B cell (primary cell): ENCODE results near the gene KIF13A. TPM values are rescaled to one million over a fixed set of nuclear protein-coding genes. Genes with fewer than 3 reads are reported as not detected.

Experiments used
- ATAC-seq: fragments of 200-7000 bp; cut with Tn5 transposase; one replicate; pipeline ENCODE4 v1.10.0; 2021; ENCODE audit warnings: low read depth, mild to moderate bottlenecking, moderate number of reproducible peaks, moderate library complexity
- CTCF ChIA-PET: fragments of 350-600 bp; sonication (Branson Sonifier 250); formaldehyde crosslinking; loops from one replicate; lab custom pipeline; 2021; ENCODE audit warnings: antibody characterized with exemption, inconsistent platforms; lab: Charles Lee
- POLR2A ChIA-PET: fragments of 350-600 bp; sonication (Branson Sonifier 250); formaldehyde crosslinking; loops from one replicate; lab custom pipeline; 2021; ENCODE audit warnings: antibody characterized with exemption; lab: Charles Lee
- DNase-seq: peaks from one replicate; pipeline ENCODE4 v3.0.0; 2013
- H2AFZ ChIP-seq: 2 replicates; pipeline ENCODE4 v1.6.1; 2012; ENCODE audit warnings: mild to moderate bottlenecking, low read depth, low read length; ENCODE audit not compliant: insufficient read depth, poor library complexity, severe bottlenecking
- H3K27ac ChIP-seq, 2 donors: 1 replicate in 1 of 2; 2 replicates in 1 of 2; pipeline ENCODE4 v1.5.1; 2012 to 2013; ENCODE audit warnings: low read length in 2 of 2, mild to moderate bottlenecking in 2 of 2, moderate library complexity in 1 of 2
- H3K27me3 ChIP-seq, 4 experiments: fragments of 200-600 bp in 1 of 4; sonication (generic) in 1 of 4; replicated peaks in 1 of 4; 1 replicate in 2 of 4; 2 replicates in 2 of 4; pipeline versions ENCODE4 v1.6.1 to v1.7.0; 2013 to 2016; ENCODE audit warnings: low read length in 3 of 4, mild to moderate bottlenecking in 2 of 4, mixed read lengths in 1 of 4, moderate library complexity in 1 of 4; ENCODE audit not compliant: insufficient read depth in 4 of 4, control insufficient read depth in 3 of 4; ENCODE audit errors: control extremely low read depth in 1 of 4
- H3K36me3 ChIP-seq, 2 experiments: replicated peaks in 1 of 2; 1 replicate in 1 of 2; 2 replicates in 1 of 2; pipeline versions ENCODE4 v1.6.1 to v1.7.1; 2013; ENCODE audit warnings: low read length in 1 of 2; ENCODE audit not compliant: insufficient read depth in 2 of 2, control insufficient read depth in 1 of 2; ENCODE audit errors: control extremely low read depth in 1 of 2, extremely low read depth in 1 of 2
- H3K4me1 ChIP-seq, 2 donors: fragments of 200-600 bp in 1 of 2; sonication (generic) in 1 of 2; 1 replicate in 1 of 2; 2 replicates in 1 of 2; pipeline versions ENCODE4 v1.5.1 to v1.6.1; 2013 to 2017; ENCODE audit warnings: low read length in 2 of 2; ENCODE audit not compliant: control insufficient read depth in 2 of 2, insufficient read depth in 2 of 2
- H3K4me2 ChIP-seq: replicated peaks from 2 replicates; pipeline ENCODE3; 2012; ENCODE audit warnings: mild to moderate bottlenecking, low read depth, low read length; ENCODE audit not compliant: poor library complexity, severe bottlenecking
- H3K4me3 ChIP-seq, 5 experiments: fragments of 200-600 bp in 1 of 5; sonication (generic) in 1 of 5; 1 replicate in 3 of 5; 2 replicates in 2 of 5; pipeline versions ENCODE4 v1.5.1 to v1.7.0; 2011 to 2016; ENCODE audit warnings: low read length in 4 of 5, mild to moderate bottlenecking in 4 of 5, low read depth in 2 of 5, control low read depth in 1 of 5, moderate library complexity in 1 of 5; ENCODE audit not compliant: insufficient read depth in 1 of 5; ENCODE audit errors: control extremely low read depth in 1 of 5, extremely low read depth in 1 of 5
- H3K79me2 ChIP-seq: fragments of 200-600 bp; sonication (generic); one replicate; pipeline ENCODE4 v1.6.0; 2016; ENCODE audit warnings: low read length; ENCODE audit not compliant: control insufficient read depth, insufficient read depth
- H3K9ac ChIP-seq: fragments of 200-600 bp; sonication (generic); 2 replicates; pipeline ENCODE4 v1.6.1; 2017; ENCODE audit warnings: mild to moderate bottlenecking, low read length, moderate library complexity
- H3K9me3 ChIP-seq, 3 donors: one replicate each; pipeline versions ENCODE4 v1.6.1 to v1.7.1; 2013; ENCODE audit warnings: low read length in 2 of 3; ENCODE audit not compliant: control insufficient read depth in 2 of 3, insufficient read depth in 1 of 3; ENCODE audit errors: control extremely low read depth in 1 of 3
- H4K20me1 ChIP-seq: 2 replicates; pipeline ENCODE4 v1.6.0; 2012; ENCODE audit warnings: mild to moderate bottlenecking, low read length; ENCODE audit not compliant: insufficient read depth, control insufficient read depth, poor library complexity, severe bottlenecking
- H3K27ac Mint-ChIP-seq: one replicate; pipeline ENCODE4 v1.8.0; 2021; ENCODE audit warnings: mixed read lengths
- H3K27me3 Mint-ChIP-seq: one replicate; pipeline ENCODE4 v1.8.0; 2021; ENCODE audit warnings: mixed read lengths
- H3K4me1 Mint-ChIP-seq: one replicate; pipeline ENCODE4 v1.8.0; 2021; ENCODE audit warnings: mixed read lengths
- H3K4me3 Mint-ChIP-seq: one replicate; pipeline ENCODE4 v1.8.0; 2021; ENCODE audit warnings: mixed read lengths
- H3K9me3 Mint-ChIP-seq: one replicate; pipeline ENCODE4 v1.8.0; 2022; ENCODE audit warnings: mixed read lengths; ENCODE audit not compliant: insufficient read depth
- CTCF ChIP-seq: fragments of 200-600 bp; IDR thresholded peaks from one replicate; pipeline ENCODE4 v1.8.0; 2022; ENCODE audit warnings: antibody characterized with exemption, mild to moderate bottlenecking
- EZH2 ChIP-seq: IDR thresholded peaks from 2 replicates; pipeline ENCODE4 v1.6.1; 2012; ENCODE audit warnings: borderline replicate concordance, low read depth, mild to moderate bottlenecking, moderate library complexity, low read length; ENCODE audit not compliant: insufficient read depth, poor library complexity, severe bottlenecking
- WGBS: methylation state at CpG from one replicate; pipeline ENCODE4 v1.1.5; 2013; ENCODE audit warnings: missing lambda C conversion rate; ENCODE audit not compliant: insufficient coverage; 5-methylcytosine and 5-hydroxymethylcytosine counted together
- intact Hi-C: fragments of 100-400 bp; cut with micrococcal nuclease; formaldehyde crosslinking; loops from one replicate; pipeline ENCODE4 v1.10.0; 2022
- polyA plus RNA-seq: library from polyadenylated mRNA; depleted of rRNA; stranded (reverse); fragments of >200 nt; gene quantifications from 2 replicates; pipeline ENCODE4 v1.2.3, GENCODE V29; 2012
- total RNA-seq, 2 donors: library from RNA; stranded (reverse); fragments of 120-200 nt in 1 of 2; gene quantifications; 1 replicate in 1 of 2; 2 replicates in 1 of 2; pipeline versions ENCODE4 v1.2.3 to v1.2.4, GENCODE V29; 2013 to 2022

The KIF13A gene
- total and polyA plus RNA-seq, 2 donors (not counting 1 experiment from before 2014, with no cell fraction given), result 2.1 to 23.4 TPM

- Histone ChIP-seq H3K27me3 (no peaks in the 10 kb centered on the region), H3K4me2 (no peak overlapping the region), H3K36me3 (no peaks in the 10 kb centered on the region), H3K4me3 (no peak overlapping the region), H3K27ac (no peak overlapping the region), H3K79me2 (no peaks in the 10 kb centered on the region), H3K9me3 (no peaks in the 10 kb centered on the region), H4K20me1 (no peaks in the 10 kb centered on the region), H2AFZ (no peak overlapping the region), H3K4me1 (peaks cover 32 to 38% of the 10 kb centered on the region in 2 donors), H3K9ac (no peak overlapping the region)
- Mint-ChIP-seq H3K4me1 (peaks cover 36% of the 10 kb centered on the region), H3K27me3 (no peaks in the 10 kb centered on the region), H3K9me3 (no peaks in the 10 kb centered on the region), H3K4me3 (no peak overlapping the region), H3K27ac (no peak overlapping the region)
- ChIA-PET CTCF (interaction anchor here (1.2 kb wide), 1 partner anchor 20 kb away, joined by 4 read pairs; no protein-coding TSS in a partner anchor), POLR2A (no interaction called here)
- TF ChIP-seq CTCF (no peak), EZH2 (no peak)
- ATAC-seq, result no peak
- DNase-seq, result no peak
- intact Hi-C loops, result no loop called here
- 100% methylated on average over 1 of the region's 1 CpG for WGBS
Measured at GRCh38 chr6:17886891-17887290, 100.5 kb downstream of the KIF13A start.

DNA sequence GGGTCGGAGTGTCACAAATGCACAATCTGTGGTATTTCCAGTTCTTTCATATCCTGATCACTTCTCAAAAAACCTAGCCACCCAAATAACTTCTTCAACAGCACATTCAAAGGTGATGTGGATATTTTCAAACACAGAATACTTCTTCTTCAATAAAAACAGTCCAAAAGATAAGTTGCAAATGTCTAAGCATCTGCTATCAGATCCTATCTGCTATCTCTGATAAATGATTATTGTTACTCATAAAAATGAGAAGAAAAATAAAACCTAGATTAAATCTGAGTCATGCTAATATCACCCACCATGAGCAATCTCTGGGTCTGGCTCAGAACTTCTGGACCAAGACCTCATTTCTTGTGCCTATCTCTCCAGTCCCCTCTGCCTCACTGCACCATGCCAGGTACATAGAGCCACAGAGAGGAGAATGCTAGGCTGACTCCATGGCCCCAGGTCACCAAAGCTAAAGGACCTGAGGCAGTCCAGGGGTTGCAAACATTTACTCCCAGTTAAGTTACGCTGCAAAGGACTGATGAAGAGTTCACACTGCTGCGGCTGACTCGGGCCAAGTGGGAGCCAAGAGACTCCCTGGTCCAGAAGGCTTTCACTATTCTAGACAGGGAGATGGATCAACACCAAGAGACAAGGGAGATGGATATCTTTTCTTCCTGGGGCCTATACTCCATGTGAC, 101.4 kb downstream of the KIF13A start:
- H3K4me1 ChIP-seq, result peaks cover 32 to 38% of the 10 kb centered on the region in 2 donors
- no peak overlapping the region for H3K4me3 ChIP-seq
- no peak overlapping the region for H3K4me2 ChIP-seq
- DNase-seq, result no peak
- H4K20me1 ChIP-seq, result no peaks in the 10 kb centered on the region
- no peak overlapping the region for H3K27ac ChIP-seq
- Mint-ChIP-seq H3K27me3 (no peaks in the 10 kb centered on the region), H3K4me3 (peak overlapping the region; percentile 24), H3K27ac (peak overlapping the region; percentile 69), H3K9me3 (no peaks in the 10 kb centered on the region), H3K4me1 (peaks cover 36% of the 10 kb centered on the region)
- no peaks in the 10 kb centered on the region for H3K36me3 ChIP-seq
- no peak for TF ChIP-seq EZH2
- no peak for TF ChIP-seq CTCF
- no peak overlapping the region for H2AFZ ChIP-seq
- POLR2A ChIA-PET, result no interaction called here
- no peaks in the 10 kb centered on the region for H3K79me2 ChIP-seq
- intact Hi-C loops, result no loop called here
- ATAC-seq, result no peak
- no peaks in the 10 kb centered on the region for H3K27me3 ChIP-seq
- CTCF ChIA-PET, result no interaction called here
- H3K9ac ChIP-seq, result no peak overlapping the region
- WGBS, result 100% methylated on average over 3 of the region's 4 CpGs
- no peaks in the 10 kb centered on the region for H3K9me3 ChIP-seq
